Muscle of leg (tissue), 11 donors: ENCODE results near the gene RASSF1. TPM values are rescaled to one million over a fixed set of nuclear protein-coding genes. Genes with fewer than 3 reads are reported as not detected.

Experiments
- DNase-seq: peaks from one replicate; pipeline ENCODE4 v3.0.0; 2013
- H3K27ac ChIP-seq: one replicate; pipeline ENCODE4 v1.5.1; 2013; ENCODE audit warnings: mild to moderate bottlenecking, low read length, control low read depth
- H3K27me3 ChIP-seq: one replicate; pipeline ENCODE4 v1.6.1; 2013; ENCODE audit warnings: low read length; ENCODE audit not compliant: control insufficient read depth, insufficient read depth
- H3K36me3 ChIP-seq: one replicate; pipeline ENCODE4 v1.6.1; 2013; ENCODE audit warnings: low read length; ENCODE audit not compliant: control insufficient read depth, insufficient read depth
- H3K4me1 ChIP-seq: one replicate; pipeline ENCODE4 v1.6.1; 2013; ENCODE audit warnings: low read length; ENCODE audit not compliant: control insufficient read depth, insufficient read depth
- H3K4me3 ChIP-seq: one replicate; pipeline ENCODE4 v1.5.1; 2013; ENCODE audit warnings: low read length, control low read depth
- H3K9me3 ChIP-seq: replicated peaks from 2 replicates; pipeline ENCODE4 v1.6.1; 2013; ENCODE audit warnings: low read depth, low read length; ENCODE audit not compliant: control insufficient read depth
- WGBS: methylation state at CpG from one replicate; pipeline ENCODE4 v1.1.5; 2013; ENCODE audit warnings: missing lambda C conversion rate; ENCODE audit not compliant: insufficient coverage; 5-methylcytosine and 5-hydroxymethylcytosine counted together
- polyA plus RNA-seq, 8 donors: library from polyadenylated mRNA; unstranded; fragments of 120-200 nt; gene quantifications; one replicate each; pipeline versions ENCODE4 v1.2.1 to v1.2.3, GENCODE V29; 2013; ENCODE audit warnings: inconsistent platforms in 1 of 8, low replicate concordance in 1 of 8; ENCODE audit not compliant: insufficient read length in 8 of 8, insufficient read depth in 1 of 8
- total RNA-seq: library from RNA; stranded (reverse); fragments of 120-200 nt; gene quantifications from one replicate; pipeline ENCODE4 v1.2.4, GENCODE V29; 2013

Gene RASSF1
- total and polyA plus RNA-seq, 9 donors, result 33.9 to 47.7 (median 38.8) TPM

DNA sequence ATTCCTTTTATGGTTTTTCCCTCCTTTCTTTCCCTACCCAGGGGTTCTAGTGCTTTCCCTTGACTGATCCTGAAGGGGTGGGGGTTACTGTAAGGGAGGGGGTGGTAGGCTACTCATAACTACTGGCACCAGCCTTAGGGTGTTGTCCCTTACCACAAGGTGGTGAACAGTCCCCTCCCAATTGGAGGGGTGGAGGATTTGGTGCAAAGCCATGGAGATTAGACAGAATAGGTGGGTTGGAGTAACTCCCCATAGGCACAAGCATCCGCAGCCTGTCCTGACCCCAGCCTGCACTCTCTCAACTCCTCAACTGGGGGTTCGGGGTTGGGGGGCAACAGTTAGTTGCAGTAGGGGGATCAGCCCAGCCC is 15.5 kb downstream of the RASSF1 start:
- H3K4me3 ChIP-seq, result no peak overlapping the region
- peak overlapping the region; percentile 96 for H3K27ac ChIP-seq
- no CpG with 5 or more reads among the region's 2 CpGs for WGBS
- peaks cover 24% of the 10 kb centered on the region for H3K36me3 ChIP-seq
- H3K4me1 ChIP-seq, result peaks cover 56% of the 10 kb centered on the region
- H3K27me3 ChIP-seq, result no peaks in the 10 kb centered on the region
- H3K9me3 ChIP-seq, result no peaks in the 10 kb centered on the region
- DNase-seq, result peak; percentile 13

GRCh38 chr3:50324351-50325112 is 16.1 kb downstream of the RASSF1 start:
- WGBS, result 71% methylated on average over 3 of the region's 4 CpGs
- Histone ChIP-seq H3K27ac (peak overlapping the region; percentile 96), H3K4me3 (no peak overlapping the region), H3K36me3 (peaks cover 23% of the 10 kb centered on the region), H3K9me3 (no peaks in the 10 kb centered on the region), H3K4me1 (peaks cover 62% of the 10 kb centered on the region), H3K27me3 (no peaks in the 10 kb centered on the region)
- DNase-seq, result peak; percentile 80

DNA sequence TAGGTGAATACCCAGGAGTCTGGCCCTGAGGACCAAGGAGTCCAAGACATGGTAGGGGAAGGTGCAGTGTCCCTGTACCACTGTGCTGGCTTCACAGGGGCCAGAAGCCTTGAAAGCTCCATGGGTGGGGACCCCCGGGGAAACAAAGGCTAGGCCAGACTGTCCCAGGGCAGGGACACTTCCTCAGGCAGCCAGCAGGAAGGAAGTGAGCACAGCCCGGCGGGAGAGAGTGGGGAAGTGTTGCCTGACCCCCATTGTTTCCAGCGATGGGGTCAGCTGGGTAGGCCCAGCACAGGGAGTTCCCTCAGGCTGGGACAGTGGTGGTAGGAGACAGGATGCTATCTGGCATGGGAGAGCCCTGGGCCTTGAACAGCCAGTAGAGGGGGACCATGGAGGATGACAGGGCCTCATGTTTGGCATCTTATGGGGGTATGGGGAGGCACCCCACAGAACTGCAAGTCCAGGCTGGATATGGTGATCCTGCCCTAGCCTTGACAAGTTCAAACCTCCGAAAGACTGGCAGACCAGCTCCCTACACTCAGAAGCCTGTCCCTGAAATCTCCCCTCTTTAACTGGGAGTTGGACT is 16.9 kb downstream of the RASSF1 start:
- Histone ChIP-seq H3K27me3 (no peaks in the 10 kb centered on the region), H3K27ac (peak overlapping the region; percentile 96), H3K36me3 (peaks cover 28% of the 10 kb centered on the region), H3K4me1 (peaks cover 69% of the 10 kb centered on the region), H3K9me3 (no peaks in the 10 kb centered on the region), H3K4me3 (no peak overlapping the region)
- WGBS, result 54% methylated on average over 4 of the region's 5 CpGs
- DNase-seq, result peak; percentile 64

GRCh38 chr3:50323092-50323600 is 17.5 kb downstream of the RASSF1 start:
- H3K27me3 ChIP-seq, result no peaks in the 10 kb centered on the region
- H3K4me3 ChIP-seq, result no peak overlapping the region
- peaks cover 69% of the 10 kb centered on the region for H3K4me1 ChIP-seq
- no peaks in the 10 kb centered on the region for H3K9me3 ChIP-seq
- H3K27ac ChIP-seq, result peak overlapping the region; percentile 96
- peaks cover 34% of the 10 kb centered on the region for H3K36me3 ChIP-seq
- peak; percentile 81 for DNase-seq
- 16% methylated on average over 3 of the region's 4 CpGs for WGBS

DNA sequence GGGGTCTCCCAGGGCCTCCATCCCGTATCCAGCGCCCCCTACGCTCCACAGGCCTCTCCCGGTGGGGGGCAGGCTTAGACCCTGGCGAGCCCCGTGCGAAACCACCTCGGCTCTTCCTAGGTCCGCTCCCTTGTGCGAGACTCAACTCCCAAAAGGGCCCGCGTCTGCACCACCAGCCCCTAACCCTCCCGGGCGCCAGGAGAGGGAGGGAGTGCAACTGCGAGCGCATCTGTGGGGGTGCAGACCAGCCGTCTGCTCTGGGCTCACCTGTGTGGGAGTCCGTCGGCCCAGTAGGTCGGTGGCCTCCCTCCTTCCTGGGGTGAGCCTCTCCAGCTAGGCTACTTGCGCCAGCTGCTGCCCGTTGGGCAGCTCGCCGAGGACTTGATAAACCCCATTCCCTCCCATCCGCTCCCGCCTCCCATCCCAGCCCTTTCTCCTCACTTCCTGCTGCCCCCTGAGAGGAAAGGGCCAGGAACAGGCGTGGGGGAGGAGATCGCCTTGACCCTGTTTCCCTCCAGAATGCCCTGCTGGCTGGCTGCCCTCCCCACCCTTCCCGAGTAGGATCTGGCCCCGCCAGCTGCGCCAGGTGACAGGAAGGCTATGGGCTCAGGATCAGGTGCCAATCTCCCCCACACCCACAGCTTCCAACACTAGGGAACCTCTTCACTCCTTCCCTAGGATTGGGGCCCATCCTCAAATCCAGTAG is 18.1 kb downstream of the RASSF1 start, which contains the start of gene HYAL2:
TSS of gene HYAL2 (minus strand) at position 360 of the 706 bp plus-strand sequence. CDS start 2,256 bp downstream, outside the sequence.
- Histone ChIP-seq H3K4me1 (peaks cover 73% of the 10 kb centered on the region), H3K9me3 (no peaks in the 10 kb centered on the region), H3K27ac (peak within 1 kb of the TSS; percentile 96), H3K4me3 (peak within 1 kb of the TSS; percentile 74), H3K36me3 (peaks cover 40% of the 10 kb centered on the region), H3K27me3 (no peaks in the 10 kb centered on the region)
- DNase-seq, result peak; percentile 51
- 29% methylated on average over 11 of the region's 31 CpGs for WGBS

DNA sequence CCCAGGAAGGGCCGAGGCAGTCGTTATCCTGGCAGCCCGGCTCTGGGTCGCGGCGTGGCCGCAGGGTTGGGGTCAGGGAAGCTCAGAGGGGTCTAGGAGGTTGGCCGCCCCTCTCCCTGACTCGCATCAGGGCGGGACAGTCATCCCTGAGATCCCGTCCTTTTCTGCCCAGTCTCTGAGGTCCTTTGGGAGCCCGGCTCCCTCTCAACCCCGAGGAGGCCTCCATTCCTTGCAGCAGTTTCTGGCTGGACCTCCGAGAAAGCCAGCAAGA is 18.6 kb downstream of the RASSF1 start:
- Histone ChIP-seq H3K9me3 (no peaks in the 10 kb centered on the region), H3K4me3 (peak overlapping the region; percentile 74), H3K36me3 (peaks cover 44% of the 10 kb centered on the region), H3K27ac (peak overlapping the region; percentile 96), H3K4me1 (peaks cover 73% of the 10 kb centered on the region), H3K27me3 (no peaks in the 10 kb centered on the region)
- WGBS, result 1% methylated on average over 13 of the region's 14 CpGs
- no peak for DNase-seq

- Histone ChIP-seq H3K27me3 (no peaks in the 10 kb centered on the region), H3K36me3 (peaks cover 50% of the 10 kb centered on the region), H3K4me3 (peak overlapping the region; percentile 74), H3K4me1 (peaks cover 70% of the 10 kb centered on the region), H3K27ac (peak overlapping the region; percentile 96), H3K9me3 (no peaks in the 10 kb centered on the region)
- DNase-seq, result peak; percentile 96
- WGBS, result under 1% methylated on average over 41 of the region's 59 CpGs
Observed at GRCh38 chr3:50321336-50322114, 19.1 kb downstream of the RASSF1 start.

DNA sequence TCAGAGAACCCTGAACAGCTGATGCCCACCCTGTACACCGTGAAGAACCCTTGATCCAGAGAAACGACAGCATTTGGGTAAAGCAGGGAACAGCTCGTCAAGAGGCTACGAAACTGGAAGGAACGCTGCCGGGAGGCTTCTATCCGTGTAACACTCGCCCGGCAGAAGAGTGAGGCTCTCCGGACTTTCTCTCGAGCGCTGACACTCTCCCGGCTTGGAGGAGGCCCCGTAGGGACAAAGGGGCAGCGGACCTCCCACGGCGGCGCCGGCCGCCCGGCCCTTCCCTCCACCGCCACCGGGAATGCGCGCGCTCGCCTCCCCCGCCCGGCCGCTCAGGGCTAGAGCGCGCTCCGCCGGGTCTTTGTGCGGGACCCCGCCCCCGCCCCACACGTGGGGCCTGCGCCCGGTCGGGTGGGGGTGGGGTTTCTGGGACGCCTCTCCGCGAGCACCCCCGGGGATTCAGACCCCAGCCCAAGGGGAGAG is 19.7 kb downstream of the RASSF1 start:
- peak; percentile 92 for DNase-seq
- no peaks in the 10 kb centered on the region for H3K9me3 ChIP-seq
- peak overlapping the region; percentile 96 for H3K27ac ChIP-seq
- H3K36me3 ChIP-seq, result peaks cover 51% of the 10 kb centered on the region
- peaks cover 70% of the 10 kb centered on the region for H3K4me1 ChIP-seq
- H3K4me3 ChIP-seq, result peak overlapping the region; percentile 74
- H3K27me3 ChIP-seq, result no peaks in the 10 kb centered on the region
- WGBS, result 0% methylated on average over 23 of the region's 45 CpGs

DNA sequence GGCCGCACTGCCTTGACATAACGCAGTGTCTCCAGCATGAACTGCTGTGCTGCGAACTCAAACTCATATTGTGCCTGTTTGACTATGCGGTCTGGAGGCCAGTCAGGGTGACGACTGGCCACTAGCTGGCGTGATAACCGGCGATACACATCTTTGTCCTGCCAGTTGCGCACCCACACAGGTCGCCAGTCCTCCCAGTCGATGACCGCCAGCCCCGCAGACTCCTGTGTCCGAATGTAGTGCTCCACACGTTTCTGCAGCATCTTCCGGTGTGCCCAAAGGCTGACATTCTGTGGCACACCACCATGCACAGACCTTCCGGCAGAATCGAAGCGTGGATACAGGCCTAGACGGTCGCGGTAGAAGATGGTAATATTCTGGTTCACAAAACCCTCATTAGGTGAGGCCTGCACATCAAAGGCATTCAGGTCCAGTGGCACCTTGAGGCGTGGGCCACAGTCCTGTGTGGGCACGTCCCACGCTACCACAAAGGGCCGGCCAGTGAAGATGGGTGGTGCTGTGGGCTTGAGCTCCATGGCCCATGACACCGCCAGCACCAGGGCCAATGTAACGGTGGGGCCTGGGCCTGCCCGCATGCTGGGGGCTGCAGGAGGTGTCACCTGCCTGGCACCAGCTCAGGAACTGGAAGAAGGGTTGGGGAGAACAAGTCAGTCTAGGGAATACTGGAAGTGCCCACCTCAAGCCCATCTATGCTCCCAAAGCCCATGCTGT is 20.6 kb downstream of the RASSF1 start:
- H3K4me3 ChIP-seq, result peak overlapping the region; percentile 74
- 76% methylated on average over 29 of the region's 29 CpGs for WGBS
- no peaks in the 10 kb centered on the region for H3K27me3 ChIP-seq
- peak; percentile 10 for DNase-seq
- peaks cover 67% of the 10 kb centered on the region for H3K4me1 ChIP-seq
- H3K36me3 ChIP-seq, result peaks cover 49% of the 10 kb centered on the region
- no peaks in the 10 kb centered on the region for H3K9me3 ChIP-seq
- peak overlapping the region; percentile 85 for H3K27ac ChIP-seq
